GM18520 (cell line): ENCODE measurements around the gene TEAD1.

Experiments
- ATAC-seq: cut with Tn5 transposase; IDR thresholded peaks from one replicate; pipeline ENCODE4 v1.9.1; 2021; ENCODE audit not compliant: unreplicated experiment

The TEAD1 gene

GRCh38 chr11:12673924-12674570 lies at the start of gene TEAD1:
Gene TEAD1, plus strand, starts transcription at chr11:12674421.
- ATAC-seq, result peak; percentile 61

- no peak for ATAC-seq
Observed at GRCh38 chr11:12624595-12624994, 49.6 kb upstream of the TEAD1 start.

- ATAC-seq, result no peak
Observed at GRCh38 chr11:12625438-12626071, 48.7 kb upstream of the TEAD1 start.

- no peak for ATAC-seq
Observed at GRCh38 chr11:12626616-12627015, 47.6 kb upstream of the TEAD1 start.

GRCh38 chr11:12628314-12628713 lies 45.9 kb upstream of the TEAD1 start:
- no peak for ATAC-seq

- ATAC-seq, result no peak
Observed at GRCh38 chr11:12629601-12630313, 44.5 kb upstream of the TEAD1 start.

DNA sequence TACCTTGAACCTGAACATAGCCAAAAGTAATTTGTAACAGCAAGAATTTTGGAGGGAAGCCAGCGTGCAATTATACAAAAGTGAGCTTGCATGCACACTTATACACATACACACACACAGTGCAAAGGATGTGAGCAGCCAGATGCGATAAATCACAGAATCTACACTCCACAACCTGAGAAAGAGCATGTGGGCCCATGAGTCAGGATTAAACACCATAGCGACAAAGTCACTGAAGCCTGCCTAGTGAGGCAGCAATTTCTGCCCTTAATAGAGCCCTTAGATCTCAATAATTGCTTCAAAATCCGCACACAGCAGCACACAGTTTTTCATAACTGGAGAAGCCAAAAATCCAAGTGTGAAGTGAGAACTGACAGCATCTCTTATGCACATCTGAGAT lies 42.6 kb upstream of the TEAD1 start:
- no peak for ATAC-seq

DNA sequence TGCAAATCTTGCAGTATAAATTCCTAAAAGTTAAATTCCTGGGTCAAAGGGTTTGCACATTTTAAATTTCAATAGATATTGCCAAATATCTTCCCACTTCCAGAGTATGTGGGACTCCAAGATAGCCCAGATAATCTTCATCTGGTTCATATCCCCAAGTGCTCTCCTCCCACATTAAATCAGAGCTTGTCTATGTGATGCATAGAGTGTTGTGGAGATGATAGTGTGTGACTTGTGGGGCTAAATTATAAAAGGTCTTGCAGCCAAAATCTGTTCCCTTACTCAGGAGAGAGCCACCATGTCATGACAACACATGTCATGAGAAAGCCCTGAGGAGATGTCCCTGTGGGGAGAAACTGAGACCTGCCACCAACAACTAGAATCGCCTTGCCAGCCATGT lies 39.9 kb upstream of the TEAD1 start:
- ATAC-seq, result no peak

DNA sequence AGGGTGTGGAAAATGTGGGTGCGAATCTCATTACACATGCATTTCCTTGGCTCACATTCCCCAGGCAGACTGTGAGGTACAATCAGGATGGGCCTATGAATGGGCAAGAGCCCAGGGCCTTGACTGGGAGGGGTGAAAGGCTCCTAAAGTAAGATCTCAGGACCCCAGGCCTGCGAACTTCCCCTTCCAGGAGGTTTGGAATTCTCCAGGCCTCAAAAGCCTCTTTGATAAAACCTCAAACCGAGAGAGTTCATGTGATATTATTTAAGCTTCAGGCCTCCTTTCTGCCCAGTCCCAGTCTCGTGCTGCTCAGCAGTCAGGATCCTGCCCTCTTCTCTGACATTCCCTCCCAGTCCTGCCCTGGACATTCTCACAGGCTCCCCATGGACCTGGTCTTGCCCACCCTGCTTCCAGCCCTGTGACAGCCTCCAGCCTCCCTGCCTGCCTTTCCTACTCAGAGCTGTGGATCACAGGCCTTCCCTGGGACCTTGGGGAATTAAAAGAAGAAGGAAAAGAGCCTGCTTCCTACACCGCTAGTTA lies 37.3 kb upstream of the TEAD1 start:
- no peak for ATAC-seq

- no peak for ATAC-seq
Observed at GRCh38 chr11:12639388-12639787, 34.8 kb upstream of the TEAD1 start.

DNA sequence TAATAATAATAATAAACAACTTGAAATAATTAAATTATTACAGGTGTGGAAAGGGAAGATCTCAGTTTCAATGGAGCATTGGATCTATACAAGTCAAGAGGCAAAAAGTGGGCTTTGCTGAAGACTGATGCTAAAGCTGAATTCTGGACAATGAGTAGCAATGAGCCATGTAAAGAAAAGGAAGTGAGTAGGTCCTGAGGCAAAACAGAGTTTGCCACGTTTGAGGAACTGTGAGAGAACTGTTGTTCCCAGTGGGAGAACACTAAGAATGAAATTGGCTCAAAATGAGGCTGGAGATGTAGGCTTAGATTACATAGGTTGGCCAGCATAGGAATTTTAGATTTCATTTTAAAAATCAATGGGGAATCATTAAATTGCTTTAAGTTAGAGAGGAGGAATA lies 33.9 kb upstream of the TEAD1 start:
- ATAC-seq, result no peak

- ATAC-seq, result no peak
Observed at GRCh38 chr11:12640926-12641849, 33.0 kb upstream of the TEAD1 start.

GRCh38 chr11:12642040-12642439 lies 32.2 kb upstream of the TEAD1 start:
- ATAC-seq, result no peak

DNA sequence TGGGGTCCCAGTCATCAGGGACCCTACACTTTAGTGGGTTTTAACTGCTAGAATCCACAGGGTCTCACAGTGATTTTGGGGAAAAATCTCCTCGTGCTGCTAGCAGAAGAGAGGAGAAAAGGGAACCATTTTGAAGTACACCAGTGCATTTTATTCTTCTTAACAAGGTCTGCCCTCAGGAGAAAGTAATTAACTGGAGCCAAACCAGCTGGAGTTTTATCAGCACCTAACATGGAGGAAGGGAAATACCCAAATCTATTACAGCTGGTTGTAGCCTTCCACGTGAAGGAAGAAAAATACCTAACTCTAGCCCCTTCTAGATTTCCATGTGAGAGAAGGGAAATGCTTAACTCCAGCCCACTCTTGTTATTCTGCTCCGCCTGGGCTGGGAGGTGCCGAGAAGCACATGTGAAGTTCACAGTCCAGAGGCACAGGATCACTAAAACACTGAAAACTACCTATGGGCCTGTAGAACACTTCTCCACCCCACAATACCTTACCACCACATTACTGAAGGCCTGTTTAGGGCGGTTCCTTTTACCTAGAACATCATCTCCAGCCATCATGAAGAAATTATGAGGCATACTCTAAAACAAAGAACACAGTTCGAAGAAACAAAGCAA lies 31.3 kb upstream of the TEAD1 start:
- no peak for ATAC-seq

DNA sequence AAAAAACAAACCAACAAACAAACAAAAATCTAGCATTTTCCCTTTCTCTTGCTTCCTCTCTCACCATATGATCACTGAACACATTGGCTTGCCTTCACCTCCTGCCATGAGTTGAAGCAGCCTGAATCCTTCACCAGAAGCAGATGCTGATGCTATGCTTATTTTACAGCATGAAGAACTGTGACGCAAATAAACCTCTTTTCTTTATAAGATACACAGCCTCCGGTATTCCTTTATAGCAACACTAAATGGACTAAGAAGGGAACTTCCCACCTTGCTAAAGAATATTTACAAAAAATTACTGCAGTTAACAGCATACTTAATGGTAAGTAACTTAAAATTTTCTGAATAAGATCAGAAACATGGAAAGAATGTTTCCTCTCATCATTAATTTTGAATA lies 27.7 kb upstream of the TEAD1 start:
- ATAC-seq, result no peak

GRCh38 chr11:12653729-12654128 lies 20.5 kb upstream of the TEAD1 start:
- ATAC-seq, result no peak

DNA sequence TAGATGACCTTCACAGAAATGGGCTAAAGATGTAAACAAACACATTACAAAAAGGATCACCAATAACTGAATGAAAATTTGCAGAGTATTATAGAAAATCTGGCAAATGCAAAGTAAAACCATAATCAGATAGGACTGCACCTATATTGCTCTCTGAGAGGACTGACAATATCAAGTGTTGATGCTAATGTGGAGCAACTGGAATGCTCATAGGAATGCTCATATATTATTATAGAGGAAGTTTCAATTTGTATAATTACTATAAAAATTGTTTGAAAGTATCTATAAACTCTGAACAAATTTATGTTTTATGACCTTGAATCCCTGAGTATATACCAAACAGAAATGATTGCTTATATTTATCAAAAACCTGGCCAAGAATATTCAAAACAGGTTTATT lies 18.4 kb upstream of the TEAD1 start:
- no peak for ATAC-seq

DNA sequence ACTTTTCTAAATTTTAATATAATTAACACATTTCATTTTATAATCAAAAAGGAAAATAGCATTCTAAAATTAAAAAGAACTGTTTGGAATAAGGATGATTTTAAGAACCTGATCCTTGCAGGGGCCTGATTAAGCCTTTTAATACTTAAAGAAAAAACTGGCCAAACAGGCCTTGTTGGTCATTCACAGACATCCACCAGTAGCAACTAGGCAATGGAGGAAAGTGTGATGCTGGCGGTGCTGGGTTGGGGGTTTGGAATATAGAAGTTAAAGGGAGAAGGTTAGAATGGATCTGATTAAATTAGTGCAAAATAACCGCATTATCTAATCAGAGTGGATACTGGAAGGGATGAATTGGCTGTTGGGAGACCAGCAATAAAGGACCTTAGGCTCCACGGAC lies 16.9 kb upstream of the TEAD1 start:
- ATAC-seq, result no peak

- ATAC-seq, result no peak
Observed at GRCh38 chr11:12657981-12658380, 16.2 kb upstream of the TEAD1 start.

GRCh38 chr11:12662101-12662689 lies 12.0 kb upstream of the TEAD1 start:
- no peak for ATAC-seq
